A549 (cell line): ENCODE data around the gene CPLX1. TPM values are rescaled to one million over a fixed set of nuclear protein-coding genes. Genes with fewer than 3 reads are reported as not detected.

Source experiments
- ATAC-seq, 2 experiments: fragments of 200-7000 bp in 1 of 2; fragments of >200 bp in 1 of 2; cut with Nextera tagmentation in 1 of 2; cut with Tn5 transposase in 1 of 2; 3 replicates each; pipeline versions ENCODE4 v1.8.0 to v1.9.1; 2018 to 2020; ENCODE audit warnings: mild to moderate bottlenecking in 1 of 2, moderate library complexity in 1 of 2
- CTCF ChIA-PET: fragments of 300-600 bp; sonication (Branson Sonifier 250); formaldehyde crosslinking; extraction: SDS; loops from one replicate; lab custom pipeline; 2021; ENCODE audit warnings: antibody characterized with exemption, inconsistent platforms; lab: Yijun Ruan, JAX
- POLR2A ChIA-PET: fragments of 350-600 bp; formaldehyde crosslinking; extraction: SDS; loops from one replicate; lab custom pipeline; 2021; ENCODE audit warnings: antibody characterized with exemption, inconsistent platforms; lab: Yijun Ruan, JAX
- DNase-seq, 2 experiments: peaks; one replicate each; pipeline versions ENCODE4 v3.0.0 to v3.0.0-alpha.2; 2011 to 2016; ENCODE audit warnings: low read depth in 1 of 2, low spot score in 1 of 2
- FAIRE-seq: peaks from 2 replicates; lab custom pipeline; 2011; peaks lifted over from hg19 to GRCh38; lab: Jason Lieb, UNC
- H3K27ac ChIP-seq, 2 experiments: fragments of >200 bp; sonication (Bioruptor Twin); formaldehyde crosslinking; 3 replicates each; pipeline ENCODE4 v1.5.1; 2016 to 2017
- H3K4me1 ChIP-seq: fragments of >200 bp; sonication (Bioruptor Twin); formaldehyde crosslinking; 3 replicates; pipeline ENCODE4 v1.6.1; 2016
- H3K4me2 ChIP-seq: fragments of >200 bp; sonication (Bioruptor Twin); formaldehyde crosslinking; 3 replicates; pipeline ENCODE4 v1.6.1; 2016
- H3K4me3 ChIP-seq: fragments of >200 bp; sonication (Bioruptor Twin); formaldehyde crosslinking; 3 replicates; pipeline ENCODE4 v1.5.1; 2016
- H3K9me3 ChIP-seq: fragments of >200 bp; sonication (Bioruptor Twin); formaldehyde crosslinking; 3 replicates; pipeline ENCODE4 v1.6.1; 2016
- CEBPB ChIP-seq, 2 experiments: fragments of >200 bp in 1 of 2; sonication (Bioruptor Twin) in 1 of 2; formaldehyde crosslinking in 1 of 2; IDR thresholded peaks; 2 replicates each; pipeline ENCODE4 v1.6.1; 2012 to 2016
- EHMT2 ChIP-seq: fragments of 200-600 bp; sonication (generic); IDR thresholded peaks from 2 replicates; pipeline ENCODE4 v1.6.1; 2016; ENCODE audit warnings: antibody characterized with exemption, low read depth, mild to moderate bottlenecking, moderate library complexity
- ELK1 ChIP-seq: fragments of 150-350 bp; IDR thresholded peaks from 2 replicates; pipeline ENCODE4 v1.6.1; 2014; ENCODE audit warnings: low read depth, mild to moderate bottlenecking, low read length
- EP300 ChIP-seq, 2 experiments: fragments of >200 bp; sonication (Bioruptor Twin); formaldehyde crosslinking; IDR thresholded peaks; 2 replicates in 1 of 2; 3 replicates in 1 of 2; pipeline ENCODE4 v1.6.1; 2016 to 2017
- GATA3 ChIP-seq: IDR thresholded peaks from 2 replicates; pipeline ENCODE4 v1.6.1; 2012; ENCODE audit warnings: borderline replicate concordance
- KDM1A ChIP-seq: fragments of 200-600 bp; sonication (generic); IDR thresholded peaks from 2 replicates; pipeline ENCODE4 v1.6.1; 2016; ENCODE audit warnings: low read depth, mild to moderate bottlenecking
- KDM5A ChIP-seq: fragments of 200-600 bp; sonication (generic); IDR thresholded peaks from 2 replicates; pipeline ENCODE4 v1.6.1; 2016; ENCODE audit warnings: antibody characterized with exemption, mild to moderate bottlenecking
- MYC ChIP-seq: IDR thresholded peaks from 2 replicates; pipeline ENCODE4 v1.6.1; 2012; ENCODE audit warnings: mild to moderate bottlenecking, inconsistent platforms, low read length, improper control_type of control experiment, borderline replicate concordance
- NFE2L2 ChIP-seq: fragments of 150-350 bp; conservative IDR thresholded peaks from 2 replicates; pipeline ENCODE4 v1.6.1; 2014; ENCODE audit warnings: low read length
- NPAS2 ChIP-seq: fragments of 250-450 bp; sonication (Bioruptor Pico); IDR thresholded peaks from 2 replicates; pipeline ENCODE4 v1.8.0; 2022; ENCODE audit warnings: mild to moderate bottlenecking, moderate library complexity, borderline replicate concordance
- NR3C1 ChIP-seq: fragments of >200 bp; sonication (Bioruptor Twin); formaldehyde crosslinking; IDR thresholded peaks from 3 replicates; pipeline ENCODE4 v1.6.1; 2017
- RARB ChIP-seq: fragments of 250-450 bp; sonication (Bioruptor Pico); IDR thresholded peaks from 2 replicates; pipeline ENCODE4 v1.8.0; 2021; ENCODE audit warnings: mild to moderate bottlenecking, moderate library complexity
- REST ChIP-seq: fragments of 200-600 bp; sonication (generic); IDR thresholded peaks from 2 replicates; pipeline ENCODE4 v1.6.1; 2016; ENCODE audit warnings: antibody characterized with exemption, mild to moderate bottlenecking, moderate library complexity
- RFX5 ChIP-seq: fragments of 450-650 bp; IDR thresholded peaks from 2 replicates; pipeline ENCODE4 v1.7.1; 2014; ENCODE audit warnings: antibody characterized with exemption, mild to moderate bottlenecking, moderate library complexity
- SMC3 ChIP-seq: fragments of >200 bp; sonication (Bioruptor Twin); formaldehyde crosslinking; IDR thresholded peaks from 3 replicates; pipeline ENCODE4 v1.6.1; 2018; ENCODE audit warnings: inconsistent platforms
- TFCP2L1 ChIP-seq: fragments of 250-450 bp; sonication (Bioruptor Pico); IDR thresholded peaks from 2 replicates; pipeline ENCODE4 v1.5.0; 2021; ENCODE audit warnings: mild to moderate bottlenecking
- TP53 ChIP-seq: fragments of 250-450 bp; sonication (Bioruptor Pico); IDR thresholded peaks from 2 replicates; pipeline ENCODE4 v1.5.0; 2021; ENCODE audit warnings: mild to moderate bottlenecking, moderate library complexity
- USF2 ChIP-seq: fragments of 450-650 bp; IDR thresholded peaks from 2 replicates; pipeline ENCODE4 v1.6.1; 2014; ENCODE audit warnings: antibody characterized with exemption
- ZC3H11A ChIP-seq: fragments of 450-650 bp; IDR thresholded peaks from 2 replicates; pipeline ENCODE4 v1.6.1; 2014; ENCODE audit warnings: antibody characterized with exemption, mild to moderate bottlenecking
- ZFP36 ChIP-seq: fragments of 450-650 bp; IDR thresholded peaks from 2 replicates; pipeline ENCODE4 v1.6.1; 2014; ENCODE audit warnings: borderline replicate concordance; ENCODE audit not compliant: partially characterized antibody
- ZSCAN20 ChIP-seq: fragments of 250-450 bp; sonication (Bioruptor Pico); IDR thresholded peaks from 2 replicates; pipeline ENCODE4 v1.8.0; 2022; ENCODE audit warnings: mild to moderate bottlenecking, moderate library complexity
- WGBS: methylation state at CpG from one replicate; pipeline ENCODE4 v1.1.6; 2017; ENCODE audit errors: missing lambda C conversion rate; 5-methylcytosine and 5-hydroxymethylcytosine counted together
- polyA plus RNA-seq, 4 experiments: library from polyadenylated mRNA; depleted of rRNA in 3 of 4; stranded (reverse); fragments of >200 nt; fragmentation: RNase III in 1 of 4; extraction: RNeasy Plus Mini Kit Qiagen cat#74134 plus additional on column Dnase treatment in 1 of 4; gene quantifications; 2 replicates in 3 of 4; 3 replicates in 1 of 4; pipeline ENCODE4 v1.2.3, GENCODE V29; 2011 to 2017
- TF ChIP-seq, protein P1 (sequence below): fragments of 250-450 bp; sonication (Bioruptor Pico); IDR thresholded peaks from 2 replicates; pipeline ENCODE4 v1.5.0; 2021; ENCODE audit warnings: mild to moderate bottlenecking, moderate library complexity, borderline replicate concordance

CPLX1 gene
- polyA plus RNA-seq, 2 of the 4 experiments (the other 2 are of a cell fraction), result 0.19 to 0.57 TPM

- 73% methylated on average over 9 of the region's 10 CpGs for WGBS
- H3K4me3 ChIP-seq, result no peak overlapping the region
- H3K4me1 ChIP-seq, result no peaks in the 10 kb centered on the region
- no peak for ATAC-seq
- TF ChIP-seq ZSCAN20 (CRISPR knock-in tag), result no peak
- TF ChIP-seq MYC, result no peak
- no peak for TF ChIP-seq RARB (CRISPR knock-in tag)
- no peak for TF ChIP-seq NFE2L2
- no peak for TF ChIP-seq RFX5
- TF ChIP-seq, all 56 proteins: peak for 0
- no peak for FAIRE-seq
- Histone ChIP-seq H3K4me2 (no peak overlapping the region), H3K27ac (no peak overlapping the region), H3K9me3 (peaks cover 10% of the 10 kb centered on the region; the same call in 2 of the 3 replicates)
- POLR2A ChIA-PET, result no interaction called here
- no peak for DNase-seq
- CTCF ChIA-PET, result no interaction called here
Observed at GRCh38 chr4:833156-833555, 7.2 kb upstream of the CPLX1 start.

- ATAC-seq (no peak), DNase-seq (no peak), FAIRE-seq (no peak)
- ChIA-PET POLR2A (no interaction called here), CTCF (no interaction called here)
- H3K9me3 ChIP-seq, result peaks cover 3% of the 10 kb centered on the region; the same call in 1 of the 3 replicates
- TF ChIP-seq ZC3H11A, result no peak
- no peak for TF ChIP-seq ZFP36
- TF ChIP-seq REST, result no peak
- TF ChIP-seq KDM1A, result no peak
- TF ChIP-seq, protein P1, sequence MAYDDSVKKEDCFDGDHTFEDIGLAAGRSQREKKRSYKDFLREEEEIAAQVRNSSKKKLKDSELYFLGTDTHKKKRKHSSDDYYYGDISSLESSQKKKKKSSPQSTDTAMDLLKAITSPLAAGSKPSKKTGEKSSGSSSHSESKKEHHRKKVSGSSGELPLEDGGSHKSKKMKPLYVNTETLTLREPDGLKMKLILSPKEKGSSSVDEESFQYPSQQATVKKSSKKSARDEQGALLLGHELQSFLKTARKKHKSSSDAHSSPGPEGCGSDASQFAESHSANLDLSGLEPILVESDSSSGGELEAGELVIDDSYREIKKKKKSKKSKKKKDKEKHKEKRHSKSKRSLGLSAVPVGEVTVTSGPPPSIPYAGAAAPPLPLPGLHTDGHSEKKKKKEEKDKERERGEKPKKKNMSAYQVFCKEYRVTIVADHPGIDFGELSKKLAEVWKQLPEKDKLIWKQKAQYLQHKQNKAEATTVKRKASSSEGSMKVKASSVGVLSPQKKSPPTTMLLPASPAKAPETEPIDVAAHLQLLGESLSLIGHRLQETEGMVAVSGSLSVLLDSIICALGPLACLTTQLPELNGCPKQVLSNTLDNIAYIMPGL (CRISPR knock-in tag), result no peak
- no peak for TF ChIP-seq EP300 (IDR thresholded peaks at IDR 0.05)
- TF ChIP-seq CEBPB (IDR thresholded peaks at IDR 0.05), result no peak
- TF ChIP-seq ELK1, result no peak
- TF ChIP-seq SMC3, result no peak
- TF ChIP-seq USF2, result no peak
- no peak for TF ChIP-seq KDM5A
- no peak for TF ChIP-seq TFCP2L1 (CRISPR knock-in tag)
- no peak for TF ChIP-seq NR3C1
- no peak for TF ChIP-seq GATA3
- no peak for TF ChIP-seq EHMT2
- no peak for TF ChIP-seq NPAS2 (CRISPR knock-in tag)
- TF ChIP-seq NFE2L2, result no peak
- TF ChIP-seq TP53, result no peak
- TF ChIP-seq, all 56 proteins: peak for 0
- no peak overlapping the region for H3K4me2 ChIP-seq
- H3K27ac ChIP-seq, result no peak overlapping the region
- no peaks in the 10 kb centered on the region for H3K4me1 ChIP-seq
- H3K4me3 ChIP-seq, result no peak overlapping the region
- WGBS, result no CpG with 5 or more reads among the region's 9 CpGs
Observed at GRCh38 chr4:832536-832935, 6.6 kb upstream of the CPLX1 start.
